Measurements from ENCODE around the gene DZIP1L.

DZIP1L gene

GRCh38 chr3:138012526-138012925 is 102.9 kb downstream of the DZIP1L start:
- Histone ChIP-seq H3K27ac (ENCODE audit: low read length) (no peak overlapping the region), H3K4me1 (ENCODE audit: control insufficient read depth, insufficient read depth, low read length) (0 out of 2 replicates have a peak, but pooled peaks cover 1% of the 10 kb centered on the region), H3K27me3 (ENCODE audit: control insufficient read depth, insufficient read depth, low read length) (no peaks in the 10 kb centered on the region), H3K36me3 (ENCODE audit: control insufficient read depth, insufficient read depth, low read length) (no peaks in the 10 kb centered on the region; the same call in 1 of the 2 replicates), H3K4me3 (ENCODE audit: low read length) (no peak overlapping the region), H3K9me3 (ENCODE audit: control insufficient read depth, insufficient read depth, low read length) (no peaks in the 10 kb centered on the region)
- no peak for DNase-seq (ENCODE audit: low read depth, low spot score)
- WGBS (ENCODE audit: insufficient coverage, insufficient read length) = no CpG with 5 or more reads among the region's 4 CpGs
